Activated T-helper 1 cell treated with anti-CD3 and anti-CD28 coated beads, Interleukin-12 subunit alpha, Interleukin-12 subunit beta, Interleukin-2, Interleukin-4 antibody, amounts not matched to agents 30 ng/mL and 10 ng/mL and 1 ng/mL, durations not matched to agents 14 hours and 24 hours and 36 hours (primary cell): ENCODE measurements around the gene GP1BB. TPM values are rescaled to one million over a fixed set of nuclear protein-coding genes. Genes with fewer than 3 reads are reported as not detected.

ENCODE experiments used
- DNase-seq: peaks from one replicate; pipeline ENCODE4 v3.0.0; 2021; ENCODE audit warnings: low spot score
- H3K27ac Mint-ChIP-seq: one replicate; pipeline ENCODE4 v1.8.0; 2021; ENCODE audit warnings: mild to moderate bottlenecking, mixed read lengths
- H3K27me3 Mint-ChIP-seq: one replicate; pipeline ENCODE4 v1.8.0; 2022; ENCODE audit warnings: mild to moderate bottlenecking, moderate library complexity, mixed read lengths; ENCODE audit not compliant: insufficient read depth
- H3K36me3 Mint-ChIP-seq: one replicate; pipeline ENCODE4 v1.8.0; 2021; ENCODE audit warnings: low read depth, mixed read lengths
- H3K4me1 Mint-ChIP-seq: one replicate; pipeline ENCODE4 v1.8.0; 2021; ENCODE audit warnings: low read depth, mixed read lengths
- H3K4me3 Mint-ChIP-seq: one replicate; pipeline ENCODE4 v1.8.0; 2021; ENCODE audit warnings: mild to moderate bottlenecking, moderate library complexity, mixed read lengths
- H3K9me3 Mint-ChIP-seq: one replicate; pipeline ENCODE4 v1.8.0; 2021; ENCODE audit warnings: mixed read lengths
- intact Hi-C: fragments of 100-400 bp; cut with micrococcal nuclease; formaldehyde crosslinking; loops from one replicate; pipeline ENCODE4 v1.15.1; 2024
- total RNA-seq: library from RNA; stranded (reverse); gene quantifications from 2 replicates; pipeline ENCODE4 v1.2.3, GENCODE V29; 2022

GP1BB gene
- total RNA-seq, 1 donor from 2014 or later: not detected

- H3K27me3 Mint-ChIP-seq: peaks cover 11% of the 10 kb centered on the region
- no peak for DNase-seq
- H3K4me3 Mint-ChIP-seq: no peak overlapping the region
- no peaks in the 10 kb centered on the region for H3K9me3 Mint-ChIP-seq
- no peak overlapping the region for H3K27ac Mint-ChIP-seq
- H3K4me1 Mint-ChIP-seq: no peaks in the 10 kb centered on the region
- intact Hi-C loops: no loop called here
- H3K36me3 Mint-ChIP-seq: no peaks in the 10 kb centered on the region
Observed at GRCh38 chr22:19729507-19729906, 6.2 kb downstream of the GP1BB start.

- Mint-ChIP-seq H3K27ac (no peak overlapping the region), H3K27me3 (peaks cover 4% of the 10 kb centered on the region), H3K4me3 (no peak overlapping the region), H3K9me3 (no peaks in the 10 kb centered on the region), H3K36me3 (no peaks in the 10 kb centered on the region), H3K4me1 (no peaks in the 10 kb centered on the region)
- intact Hi-C loops: loop anchor here (1.0 to 5.0 kb wide), 3 partner anchors 162 to 217 kb away; no protein-coding TSS in a partner anchor
- DNase-seq: no peak
Observed at GRCh38 chr22:19730198-19730597, 6.9 kb downstream of the GP1BB start.

- Mint-ChIP-seq H3K4me3 (peak overlapping the region; percentile 43), H3K27me3 (no peaks in the 10 kb centered on the region), H3K27ac (no peak overlapping the region), H3K4me1 (no peaks in the 10 kb centered on the region), H3K9me3 (no peaks in the 10 kb centered on the region), H3K36me3 (no peaks in the 10 kb centered on the region)
- DNase-seq: peak; percentile 65
- intact Hi-C loops: loop anchor here (1.0 to 5.0 kb wide), 3 partner anchors 161 to 216 kb away; no protein-coding TSS in a partner anchor
Observed at GRCh38 chr22:19730655-19731360, 7.5 kb downstream of the GP1BB start.

- Mint-ChIP-seq H3K4me3 (no peak overlapping the region), H3K9me3 (no peaks in the 10 kb centered on the region), H3K4me1 (no peaks in the 10 kb centered on the region), H3K36me3 (no peaks in the 10 kb centered on the region), H3K27ac (no peak overlapping the region), H3K27me3 (no peaks in the 10 kb centered on the region)
- no peak for DNase-seq
- intact Hi-C loops: loop anchor here (5.0 kb wide), 1 partner anchor 161 kb away; no protein-coding TSS in a partner anchor
Observed at GRCh38 chr22:19731361-19732135, 8.2 kb downstream of the GP1BB start.

DNA sequence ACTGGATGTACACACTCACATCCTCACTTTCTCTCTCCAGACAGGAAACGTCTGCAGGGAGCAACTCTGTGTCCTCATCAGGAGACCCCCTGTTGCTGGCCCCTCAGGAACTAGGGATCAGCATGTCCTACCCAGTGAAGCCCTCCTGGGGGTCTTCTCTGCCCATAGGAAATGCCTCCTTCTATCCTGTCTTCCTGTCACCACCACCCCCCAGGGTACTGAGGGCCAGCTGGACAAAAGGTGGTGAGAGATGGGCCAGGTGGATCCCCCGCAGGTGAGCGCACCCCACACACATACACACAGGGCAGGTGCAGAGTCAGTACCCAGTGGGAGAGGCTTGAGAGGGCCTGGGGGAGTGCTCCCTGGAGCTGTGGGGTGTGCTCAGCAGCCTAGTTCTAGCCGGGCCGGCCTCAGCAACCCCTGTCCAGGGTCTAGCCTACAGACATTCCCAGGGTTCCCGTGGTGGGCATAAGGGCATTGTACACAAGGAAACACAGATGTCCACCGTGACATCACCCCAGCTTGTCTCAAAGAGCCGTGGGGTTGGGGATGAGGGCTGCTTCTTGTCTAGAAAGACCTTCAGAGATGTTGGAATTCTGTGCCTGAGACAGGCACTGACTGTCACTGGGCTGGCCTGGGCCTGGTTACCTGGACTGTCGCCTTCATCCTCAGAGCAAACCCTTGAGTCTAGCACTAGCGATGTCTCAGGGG is 9.2 kb downstream of the GP1BB start:
- Mint-ChIP-seq H3K27me3 (no peaks in the 10 kb centered on the region), H3K36me3 (no peaks in the 10 kb centered on the region), H3K9me3 (no peaks in the 10 kb centered on the region), H3K4me1 (no peaks in the 10 kb centered on the region), H3K4me3 (no peak overlapping the region), H3K27ac (no peak overlapping the region)
- intact Hi-C loops: loop anchor here (5.0 kb wide), 1 partner anchor 160 kb away; no protein-coding TSS in a partner anchor
- DNase-seq: no peak

GRCh38 chr22:19733755-19734154 is 10.4 kb downstream of the GP1BB start:
- no peaks in the 10 kb centered on the region for H3K36me3 Mint-ChIP-seq
- no peaks in the 10 kb centered on the region for H3K9me3 Mint-ChIP-seq
- no peaks in the 10 kb centered on the region for H3K4me1 Mint-ChIP-seq
- DNase-seq: no peak
- intact Hi-C loops: loop anchor here (5.0 kb wide), 1 partner anchor 159 kb away; no protein-coding TSS in a partner anchor
- no peak overlapping the region for H3K27ac Mint-ChIP-seq
- no peak overlapping the region for H3K4me3 Mint-ChIP-seq
- H3K27me3 Mint-ChIP-seq: no peaks in the 10 kb centered on the region

DNA sequence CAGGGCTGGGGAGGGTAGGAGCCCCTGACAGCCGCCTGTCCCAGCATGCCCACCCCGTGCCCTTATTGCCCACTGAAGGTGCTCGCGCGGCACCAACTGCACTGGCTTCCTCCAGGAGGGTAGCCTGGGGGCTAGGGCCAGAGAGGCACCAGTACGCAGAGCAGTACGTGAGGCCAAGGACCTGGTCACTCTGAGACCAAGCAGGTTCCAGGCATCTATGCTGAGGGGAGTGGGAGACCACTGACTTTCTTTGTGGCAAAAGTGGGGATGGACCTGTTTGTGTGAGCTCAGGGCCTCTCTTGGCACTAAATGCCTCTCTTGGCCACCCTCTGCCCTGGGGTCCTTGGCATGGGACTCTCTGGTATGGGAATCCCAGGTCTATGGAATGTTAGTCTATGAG is 10.8 kb downstream of the GP1BB start:
- Mint-ChIP-seq H3K4me3 (no peak overlapping the region), H3K27me3 (no peaks in the 10 kb centered on the region), H3K27ac (no peak overlapping the region), H3K4me1 (no peaks in the 10 kb centered on the region), H3K9me3 (no peaks in the 10 kb centered on the region), H3K36me3 (no peaks in the 10 kb centered on the region)
- no peak for DNase-seq
- intact Hi-C loops: loop anchor here (5.0 kb wide), 1 partner anchor 158 kb away; no protein-coding TSS in a partner anchor

DNA sequence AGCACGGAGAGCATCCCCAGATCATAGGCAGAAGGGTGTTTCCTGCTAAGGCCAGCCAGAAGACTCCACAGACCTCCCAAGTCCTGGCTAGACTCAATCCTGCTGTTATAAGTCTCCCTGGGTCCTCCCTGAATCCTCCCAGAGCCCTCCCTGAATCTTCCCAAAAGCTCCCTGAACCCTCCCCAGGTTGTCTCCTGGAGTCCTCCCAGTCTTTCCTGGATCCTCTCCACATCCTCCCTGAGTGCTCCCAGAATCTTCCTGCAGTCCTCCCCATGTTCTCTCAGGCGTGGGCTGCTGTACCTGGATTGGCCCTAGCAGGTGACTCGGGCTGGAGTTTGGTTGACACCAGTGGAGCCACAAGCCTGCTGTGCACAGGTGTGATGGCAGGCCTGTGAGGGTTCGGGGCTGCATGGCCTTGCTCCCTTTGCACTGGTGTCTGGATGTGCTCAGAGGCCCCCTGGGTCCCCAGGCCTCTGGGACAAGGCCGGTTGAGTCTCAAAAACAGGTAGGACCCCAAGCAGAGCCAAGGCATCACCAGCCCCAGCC is 11.6 kb downstream of the GP1BB start:
- Mint-ChIP-seq H3K4me3 (no peak overlapping the region), H3K27ac (no peak overlapping the region), H3K27me3 (no peaks in the 10 kb centered on the region), H3K9me3 (no peaks in the 10 kb centered on the region), H3K36me3 (no peaks in the 10 kb centered on the region), H3K4me1 (no peaks in the 10 kb centered on the region)
- no peak for DNase-seq
- intact Hi-C loops: loop anchor here (5.0 kb wide), 1 partner anchor 157 kb away; no protein-coding TSS in a partner anchor

DNA sequence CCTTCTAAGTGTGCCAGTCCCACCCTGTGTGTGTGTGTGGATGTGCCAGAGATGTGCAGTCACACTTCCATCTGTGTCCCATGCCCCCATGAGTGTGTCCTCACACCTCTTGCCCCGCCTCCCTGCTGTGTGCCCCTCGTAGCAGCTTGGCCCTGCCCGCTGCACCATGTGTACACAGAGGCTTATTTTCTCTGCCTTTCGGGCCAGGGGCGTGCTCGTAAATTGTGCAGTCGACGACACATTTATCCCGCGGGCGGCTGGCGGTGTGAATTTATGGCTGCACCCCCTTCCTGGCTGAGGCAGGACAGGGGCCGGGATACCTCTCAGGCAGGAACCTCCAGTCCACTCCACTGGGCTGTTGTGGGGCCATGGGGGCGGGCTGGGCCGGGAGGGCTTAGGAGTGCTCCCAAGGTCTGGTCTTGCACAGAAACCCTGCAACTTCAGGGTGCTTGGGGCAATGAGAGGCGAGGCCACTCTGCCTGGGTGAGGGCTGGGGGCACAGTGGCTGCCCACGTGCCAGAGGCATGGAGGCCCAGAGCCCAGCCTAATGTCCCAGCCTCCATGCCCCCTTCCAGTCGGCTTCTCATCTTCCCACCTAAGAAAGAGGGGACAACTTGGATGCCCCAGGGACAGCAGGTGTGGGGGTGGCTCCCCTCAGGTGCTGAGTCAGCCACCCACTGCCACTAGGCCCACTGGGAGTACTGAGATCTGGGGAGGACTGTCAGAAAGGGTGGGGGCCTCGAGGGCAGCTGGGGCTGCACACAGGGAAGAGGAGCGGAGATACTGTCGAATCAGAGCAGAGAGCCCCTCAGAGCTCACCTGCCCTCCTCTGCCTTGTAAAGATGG is 12.5 kb downstream of the GP1BB start:
- intact Hi-C loops: no loop called here
- no peak overlapping the region for H3K4me3 Mint-ChIP-seq
- no peaks in the 10 kb centered on the region for H3K4me1 Mint-ChIP-seq
- no peak overlapping the region for H3K27ac Mint-ChIP-seq
- no peaks in the 10 kb centered on the region for H3K27me3 Mint-ChIP-seq
- H3K36me3 Mint-ChIP-seq: no peaks in the 10 kb centered on the region
- no peaks in the 10 kb centered on the region for H3K9me3 Mint-ChIP-seq
- DNase-seq: no peak

DNA sequence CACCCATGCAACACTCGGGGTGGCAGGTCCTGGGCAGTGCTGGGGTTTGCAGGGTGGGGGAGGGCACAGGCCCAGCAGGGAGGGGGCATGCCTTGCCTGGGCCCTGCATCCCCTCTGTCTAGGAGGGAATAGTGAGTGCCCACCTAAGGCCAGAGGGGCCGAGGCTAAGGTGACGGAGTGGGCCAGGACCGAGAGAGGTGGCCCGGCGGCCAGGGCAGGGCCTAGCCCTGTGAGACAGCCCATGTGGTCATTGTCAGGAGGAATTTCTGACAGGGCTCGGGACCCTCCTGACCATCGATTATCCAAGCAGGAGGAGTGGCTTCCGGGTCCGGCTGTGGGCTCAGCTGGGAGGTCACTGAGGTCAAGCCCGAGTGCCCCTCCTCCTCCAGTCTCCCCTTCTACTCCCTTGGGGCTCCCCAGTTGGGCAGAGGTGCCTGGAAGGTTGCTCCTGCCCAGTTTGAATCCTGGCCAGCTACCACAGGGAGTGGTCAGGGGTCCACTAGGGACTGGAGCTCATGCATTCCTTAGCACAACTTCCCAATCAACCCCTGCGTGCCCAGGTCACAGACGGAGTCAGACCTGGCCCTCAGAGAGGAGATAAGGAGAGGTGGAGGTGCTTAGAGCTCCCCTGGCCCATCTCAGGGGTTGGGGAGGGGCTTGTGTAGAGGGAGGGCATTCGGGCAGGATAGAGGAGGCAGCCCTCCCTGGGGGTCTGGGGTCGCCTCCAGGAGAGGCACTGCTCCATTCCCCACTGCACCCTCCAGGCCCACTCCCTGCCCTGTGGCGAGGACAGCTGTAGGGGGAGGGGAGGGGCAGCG is 14.7 kb downstream of the GP1BB start:
- H3K27ac Mint-ChIP-seq: no peak overlapping the region

DNA sequence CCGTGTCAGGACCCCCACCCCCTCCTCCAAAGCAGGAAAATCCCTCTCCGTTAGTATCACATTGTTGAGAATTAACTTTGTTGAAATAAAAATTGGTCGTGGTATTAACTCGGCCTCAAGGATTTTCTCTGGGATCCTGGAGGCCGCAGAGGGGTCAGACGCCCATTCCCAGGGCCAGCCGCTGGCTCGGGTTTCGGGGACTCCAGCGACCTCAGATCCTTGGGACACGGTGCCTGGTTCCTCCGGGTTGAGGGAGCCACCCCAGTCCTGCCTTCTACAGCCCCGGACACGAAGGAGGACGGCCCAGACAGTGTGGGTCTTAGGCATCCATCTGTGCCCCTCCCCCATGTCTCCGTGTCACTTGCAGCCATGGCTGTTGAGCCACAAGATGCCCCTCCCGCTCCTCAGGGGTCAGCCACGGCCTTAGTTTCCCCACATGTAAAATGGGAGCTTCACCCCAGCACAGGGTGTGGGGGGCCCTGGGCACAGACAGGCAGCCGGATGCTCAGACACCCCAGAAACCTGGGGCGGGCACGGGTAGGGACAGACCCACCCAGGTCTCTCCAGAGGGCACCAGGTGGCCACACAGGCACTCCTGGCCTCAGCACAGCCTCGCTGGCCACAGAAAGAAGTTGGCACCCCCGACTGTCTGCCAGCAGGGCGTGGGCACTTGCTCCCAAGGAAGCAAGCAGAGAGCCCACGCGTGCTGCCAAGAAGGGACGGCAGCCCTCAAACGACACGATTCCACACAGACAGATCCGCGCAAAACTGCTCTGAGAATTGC is 15.5 kb downstream of the GP1BB start:
- no peak overlapping the region for H3K4me3 Mint-ChIP-seq
- H3K4me1 Mint-ChIP-seq: no peaks in the 10 kb centered on the region
- DNase-seq: no peak
- H3K27ac Mint-ChIP-seq: no peak overlapping the region
- no peaks in the 10 kb centered on the region for H3K27me3 Mint-ChIP-seq
- H3K36me3 Mint-ChIP-seq: no peaks in the 10 kb centered on the region
- H3K9me3 Mint-ChIP-seq: no peaks in the 10 kb centered on the region
- intact Hi-C loops: no loop called here

More for the DNA sequence above, 14.7 kb downstream of the GP1BB start:
- intact Hi-C loops: no loop called here
- Mint-ChIP-seq H3K27me3 (no peaks in the 10 kb centered on the region), H3K9me3 (no peaks in the 10 kb centered on the region), H3K4me3 (no peak overlapping the region), H3K36me3 (no peaks in the 10 kb centered on the region), H3K4me1 (no peaks in the 10 kb centered on the region)
- no peak for DNase-seq
